NCI-H524 treated with DMSO at 0.1 percent for 48 hours (cell line): ENCODE data around the gene SRSF10.
"Not testable (repeated sequence)": the region's sequence is repeated elsewhere in the genome, so short reads cannot be mapped to it uniquely, and the experiment has no call there.

Experiments
- DNase-seq: peaks from one replicate; lab custom pipeline; 2025; lab: John Stamatoyannopoulos, UW

SRSF10 gene

DNA sequence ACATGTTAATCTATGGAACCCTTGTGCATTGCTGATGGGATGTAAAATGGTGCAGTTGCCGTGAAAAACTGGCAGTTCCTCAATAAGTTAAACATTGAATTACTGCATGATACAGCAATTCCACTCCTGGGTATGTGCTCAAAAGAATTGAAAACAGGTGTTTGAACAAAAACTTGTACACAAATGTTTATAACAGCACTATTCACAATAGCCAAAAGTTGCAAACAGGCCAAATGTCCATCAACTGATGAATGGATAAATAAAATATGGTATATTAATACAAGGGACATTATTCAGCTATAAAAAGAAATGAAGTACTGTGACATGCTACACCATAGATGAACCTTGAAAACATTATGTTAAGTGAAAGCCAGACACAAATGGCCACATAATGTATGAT lies 17.7 kb upstream of the SRSF10 start:
- DNase-seq: no peak

DNA sequence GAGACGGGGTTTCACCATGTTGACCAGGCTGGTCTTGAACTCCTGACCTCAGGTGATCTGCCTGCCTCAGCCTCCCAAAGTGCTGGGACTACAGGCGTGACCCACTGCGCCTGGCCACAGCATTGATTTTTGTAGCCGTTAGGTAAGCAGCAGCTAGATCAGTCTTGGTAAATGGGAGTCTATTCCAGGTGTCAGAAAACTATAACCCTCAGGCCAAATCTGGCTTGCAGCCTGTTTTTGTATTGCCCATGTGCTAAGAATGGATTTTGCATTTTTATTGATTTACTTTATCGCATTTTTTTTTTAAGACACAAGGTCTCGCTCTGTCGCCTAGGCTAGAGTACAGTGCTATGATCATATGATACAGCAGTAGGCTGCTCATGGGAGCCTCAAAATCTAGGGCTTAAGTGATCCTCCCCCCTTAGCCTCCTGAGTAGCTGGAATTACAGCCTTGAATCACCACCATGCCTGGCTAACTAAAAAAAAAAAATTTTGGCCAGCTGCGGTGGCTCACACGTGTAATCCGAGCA lies 16.6 kb upstream of the SRSF10 start:
- no peak for DNase-seq

DNA sequence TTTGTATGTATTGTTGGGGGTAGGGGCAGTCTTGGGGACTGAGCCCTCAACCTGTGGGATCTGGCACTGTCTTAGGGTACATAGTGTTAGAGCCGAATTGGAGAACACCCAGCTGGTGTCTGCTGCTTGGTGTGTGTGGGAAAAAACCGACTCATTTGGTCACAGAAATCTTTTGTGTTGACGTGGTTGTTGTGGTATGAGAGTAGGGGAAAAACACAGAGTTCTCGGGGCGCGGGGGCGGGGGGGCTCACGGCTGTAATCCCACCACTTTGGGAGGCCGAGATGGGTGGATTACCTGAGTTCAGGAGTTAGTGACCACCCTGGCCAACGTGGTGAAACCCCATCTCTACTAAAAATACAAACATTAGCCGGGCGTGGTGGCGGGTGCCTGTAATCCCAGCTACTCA lies 15.3 kb upstream of the SRSF10 start:
- no peak for DNase-seq

DNA sequence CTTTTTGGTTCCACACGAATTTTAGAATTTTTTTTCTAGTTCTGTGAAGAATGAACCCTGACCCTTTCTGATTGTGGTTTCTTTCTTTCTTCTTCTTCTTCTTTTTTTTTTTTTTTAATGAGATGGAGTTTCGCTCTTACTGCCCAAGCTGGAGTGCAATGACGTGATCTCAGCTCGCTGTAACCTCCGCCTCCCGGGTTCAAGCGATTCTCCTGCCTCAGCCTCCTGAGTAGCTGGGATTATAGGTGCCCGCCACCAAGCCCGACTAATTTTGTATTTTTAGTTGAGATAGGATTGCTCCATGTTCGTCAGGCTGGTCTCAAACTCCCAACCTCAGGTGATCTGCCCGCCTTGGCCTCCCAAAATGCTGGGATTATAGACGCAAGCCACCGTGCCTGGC lies 11.9 kb upstream of the SRSF10 start:
- not testable (repeated sequence) for DNase-seq

DNA sequence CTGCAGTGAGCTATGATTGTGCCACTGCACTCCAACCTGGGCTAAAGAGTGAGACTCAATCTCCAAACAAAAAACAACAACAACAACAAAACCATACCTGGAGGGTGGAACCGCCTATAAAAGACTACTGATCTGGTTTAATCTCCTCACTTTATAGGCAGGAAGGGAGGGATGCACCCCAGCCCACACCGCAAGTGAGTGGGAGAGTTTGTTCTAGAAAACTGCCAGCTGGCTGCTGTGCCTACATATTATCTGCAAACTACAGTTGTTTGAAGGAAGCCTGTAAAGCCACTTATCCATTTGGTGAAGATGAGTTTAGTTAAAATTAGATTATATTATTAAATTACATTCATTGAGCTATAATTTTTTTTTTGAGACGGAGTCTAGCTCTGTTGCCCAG lies 9.1 kb upstream of the SRSF10 start:
- DNase-seq: no peak

DNA sequence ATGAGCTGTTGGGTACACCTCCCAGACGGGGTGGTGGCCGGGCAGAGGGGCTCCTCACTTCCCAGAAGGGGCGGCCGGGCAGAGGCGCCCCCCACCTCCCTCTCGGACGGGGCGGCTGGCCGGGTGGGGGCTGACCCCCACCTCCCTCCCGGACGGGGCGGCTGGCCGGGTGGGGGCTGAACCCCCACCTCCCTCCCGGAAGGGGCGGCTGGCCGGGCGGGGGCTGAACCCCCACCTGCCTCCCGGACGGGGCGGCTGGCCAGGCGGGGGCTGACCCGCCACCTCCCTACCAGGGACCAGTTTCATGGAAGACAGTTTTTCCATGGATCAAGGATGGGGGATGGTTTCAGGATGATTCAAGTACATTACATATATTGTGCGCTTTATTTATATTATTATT lies 6.9 kb upstream of the SRSF10 start:
- DNase-seq: not testable (repeated sequence)

DNA sequence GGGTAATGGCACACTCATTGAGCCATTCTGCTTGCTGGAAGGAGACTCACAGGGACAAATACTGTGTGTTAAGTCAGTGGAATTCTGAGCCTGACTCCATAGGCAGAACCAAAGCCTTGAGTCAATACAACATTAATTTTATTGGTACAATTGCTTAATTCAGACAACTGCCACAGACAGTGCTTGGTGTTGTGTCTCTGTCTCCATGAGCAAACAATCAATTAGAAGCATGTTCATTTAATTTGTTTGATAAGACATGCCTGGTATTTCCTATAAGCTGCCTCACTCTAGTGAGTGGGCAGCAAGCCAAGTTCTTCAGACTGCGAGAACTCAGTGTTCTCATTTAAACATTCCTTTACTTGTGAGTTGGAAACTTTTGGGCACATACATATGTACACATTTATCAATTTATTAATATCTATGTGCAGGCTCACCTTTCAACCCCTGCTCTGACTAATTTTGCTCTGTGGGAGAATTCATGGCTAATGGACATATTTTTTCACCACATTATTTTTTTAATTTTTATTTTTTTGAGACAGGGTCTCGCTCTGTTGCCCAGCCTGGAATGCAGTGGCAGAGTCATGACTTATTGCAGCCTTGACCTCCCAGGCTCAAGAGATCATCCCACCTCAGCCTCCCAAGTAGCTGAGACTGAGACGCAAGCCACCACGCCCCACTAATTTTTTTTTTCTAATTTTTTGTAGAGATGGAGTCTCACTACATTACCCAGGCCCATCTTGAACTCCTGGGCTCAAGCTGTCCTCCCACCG lies 4.5 kb upstream of the SRSF10 start:
- no peak for DNase-seq

DNA sequence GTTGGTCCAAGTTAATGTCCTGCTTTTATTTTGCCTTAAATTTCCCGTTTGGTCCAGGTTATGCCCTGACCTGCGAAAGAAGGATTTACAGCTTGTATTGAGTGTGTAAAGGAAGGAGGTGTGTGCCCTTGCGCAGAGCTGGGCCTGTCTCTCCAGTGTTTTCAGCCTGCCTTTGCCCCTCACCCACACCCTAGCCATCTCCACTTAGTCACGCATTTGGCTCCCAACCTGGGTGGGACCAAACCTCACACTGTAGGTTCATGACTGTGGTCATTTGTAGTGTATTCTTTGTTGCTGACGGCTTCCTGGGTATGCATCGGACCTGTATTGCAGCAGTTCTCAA lies 572 bp upstream of the SRSF10 start:
- DNase-seq: no peak

DNA sequence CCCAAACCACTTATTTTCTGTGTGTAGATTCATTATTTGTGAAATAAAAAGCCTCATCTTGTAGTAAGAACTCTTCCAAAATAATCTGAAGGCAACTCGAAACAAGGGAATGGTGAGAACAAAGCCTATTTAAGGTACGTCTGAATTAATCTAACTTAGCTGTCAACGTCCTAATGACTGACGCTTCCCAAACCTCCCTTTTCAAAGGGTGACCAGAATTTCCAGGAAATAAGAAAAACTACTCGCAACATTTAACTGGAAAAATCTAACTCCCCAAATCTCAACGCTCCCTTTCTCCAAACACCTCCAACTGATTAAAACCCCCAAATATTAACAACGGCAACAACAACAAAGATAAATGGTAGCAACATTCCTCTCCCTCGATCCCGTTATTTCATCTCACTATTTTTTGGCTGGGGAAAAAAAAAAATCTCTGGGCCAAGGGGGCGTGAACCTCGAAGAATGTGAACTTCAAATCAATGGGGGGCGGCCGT lies 693 bp downstream of the SRSF10 start:
- DNase-seq: no peak

DNA sequence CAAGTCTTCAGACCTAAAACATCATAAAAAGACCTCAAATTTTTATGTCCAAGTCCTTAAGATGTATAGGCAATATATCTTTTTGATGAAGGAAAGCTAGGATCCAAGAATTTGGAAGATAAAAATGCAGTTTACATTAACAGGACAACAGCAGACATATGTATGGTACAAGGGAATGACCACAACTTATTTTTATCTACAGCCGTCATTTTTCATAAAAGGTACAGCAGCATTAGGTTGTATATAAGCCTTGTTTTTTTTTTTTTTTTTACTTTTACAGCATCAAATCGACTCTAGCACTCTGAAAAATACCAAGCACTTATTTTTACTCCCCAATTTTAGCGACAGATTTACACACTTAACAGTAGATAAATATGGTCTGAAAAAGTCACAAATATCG lies 1.3 kb downstream of the SRSF10 start:
- no peak for DNase-seq

DNA sequence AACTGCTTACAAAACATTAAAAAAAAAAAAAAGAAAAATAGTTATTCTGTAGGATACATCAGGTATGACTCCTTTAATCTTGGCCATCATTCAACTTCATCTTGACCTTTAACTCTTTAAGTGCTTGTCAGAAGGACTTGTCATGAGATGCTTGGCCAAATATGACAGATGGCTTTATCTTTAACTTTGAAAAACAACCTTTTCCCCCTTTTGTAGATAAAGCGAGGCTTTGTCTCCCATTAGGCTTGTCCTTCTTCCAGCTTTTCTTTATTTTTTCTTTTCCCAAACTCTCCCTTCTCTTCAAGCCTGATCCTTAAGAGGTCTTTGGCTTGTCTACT lies 2.3 kb downstream of the SRSF10 start:
- DNase-seq: no peak

DNA sequence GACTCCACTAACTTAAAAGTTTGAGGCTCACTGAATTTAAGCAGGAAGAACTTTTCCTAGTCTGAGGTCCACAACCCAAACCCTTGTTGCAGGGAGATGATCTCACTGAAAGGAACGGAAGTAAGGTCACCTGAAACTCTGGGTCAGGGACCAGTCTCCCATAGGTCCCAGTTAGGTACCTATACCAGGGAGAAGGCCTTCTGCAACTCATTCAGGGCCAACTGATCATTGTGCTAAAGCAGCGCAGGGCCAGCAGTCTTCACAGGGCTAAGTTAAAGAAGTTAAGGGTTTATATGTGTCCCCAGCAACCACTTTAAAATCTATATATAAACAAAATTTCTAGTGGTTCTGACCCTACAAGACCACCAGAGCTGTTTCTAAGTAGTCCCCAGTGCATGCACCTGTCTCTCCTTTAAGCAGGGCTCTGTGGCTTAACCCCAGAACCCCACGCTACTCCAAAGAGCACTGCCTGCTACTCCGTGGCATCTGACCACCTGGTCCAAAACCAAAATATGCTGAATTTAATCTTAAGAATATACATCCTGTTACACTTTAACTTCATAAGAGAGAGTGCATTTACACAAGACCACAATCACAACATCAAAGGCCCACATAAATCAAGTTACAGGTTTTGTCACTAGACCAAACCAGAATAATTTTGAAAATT lies 2.8 kb downstream of the SRSF10 start:
- DNase-seq: no peak

DNA sequence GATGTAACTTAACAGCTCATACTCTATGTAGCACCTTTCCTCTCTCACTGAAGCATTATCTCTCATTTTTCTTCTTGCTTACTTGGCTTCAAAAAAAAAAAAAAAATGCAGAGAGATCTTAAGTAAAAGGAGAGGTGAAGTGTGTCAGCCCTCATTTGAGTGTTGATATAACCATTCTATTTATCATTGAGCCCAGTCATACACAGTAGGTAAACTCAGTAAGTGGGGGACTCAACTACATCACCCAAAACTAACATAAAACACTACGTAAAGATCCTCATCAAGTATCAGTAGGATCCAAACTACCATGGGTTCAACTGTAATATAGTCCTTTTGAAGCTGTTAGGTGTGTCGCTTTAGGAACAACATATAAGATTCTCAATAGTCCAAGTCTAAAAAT lies 12.3 kb downstream of the SRSF10 start:
- DNase-seq: no peak

DNA sequence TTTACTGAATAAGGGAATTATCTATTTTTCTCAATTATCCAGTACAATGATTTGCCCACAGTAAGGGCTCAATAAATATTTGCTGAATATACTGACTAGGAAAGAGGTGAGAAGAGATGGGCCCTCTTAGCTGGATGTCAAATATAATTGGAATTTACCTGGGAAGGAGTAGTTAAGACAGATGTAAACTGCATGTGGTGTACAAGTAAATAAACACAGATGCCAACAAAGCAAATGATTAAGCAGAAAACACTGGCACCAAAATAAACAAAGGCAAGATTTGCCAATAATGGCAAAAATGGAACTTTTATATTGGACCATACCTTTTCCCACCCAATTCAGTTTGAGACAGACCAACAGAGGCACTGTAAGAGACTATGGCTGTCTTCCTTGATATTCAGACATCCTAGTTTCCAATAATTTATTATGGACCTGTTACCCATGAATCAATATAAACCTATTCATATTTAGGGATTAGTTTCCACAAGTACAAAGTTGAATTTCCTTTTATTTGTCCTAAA lies 13.1 kb downstream of the SRSF10 start:
- no peak for DNase-seq

DNA sequence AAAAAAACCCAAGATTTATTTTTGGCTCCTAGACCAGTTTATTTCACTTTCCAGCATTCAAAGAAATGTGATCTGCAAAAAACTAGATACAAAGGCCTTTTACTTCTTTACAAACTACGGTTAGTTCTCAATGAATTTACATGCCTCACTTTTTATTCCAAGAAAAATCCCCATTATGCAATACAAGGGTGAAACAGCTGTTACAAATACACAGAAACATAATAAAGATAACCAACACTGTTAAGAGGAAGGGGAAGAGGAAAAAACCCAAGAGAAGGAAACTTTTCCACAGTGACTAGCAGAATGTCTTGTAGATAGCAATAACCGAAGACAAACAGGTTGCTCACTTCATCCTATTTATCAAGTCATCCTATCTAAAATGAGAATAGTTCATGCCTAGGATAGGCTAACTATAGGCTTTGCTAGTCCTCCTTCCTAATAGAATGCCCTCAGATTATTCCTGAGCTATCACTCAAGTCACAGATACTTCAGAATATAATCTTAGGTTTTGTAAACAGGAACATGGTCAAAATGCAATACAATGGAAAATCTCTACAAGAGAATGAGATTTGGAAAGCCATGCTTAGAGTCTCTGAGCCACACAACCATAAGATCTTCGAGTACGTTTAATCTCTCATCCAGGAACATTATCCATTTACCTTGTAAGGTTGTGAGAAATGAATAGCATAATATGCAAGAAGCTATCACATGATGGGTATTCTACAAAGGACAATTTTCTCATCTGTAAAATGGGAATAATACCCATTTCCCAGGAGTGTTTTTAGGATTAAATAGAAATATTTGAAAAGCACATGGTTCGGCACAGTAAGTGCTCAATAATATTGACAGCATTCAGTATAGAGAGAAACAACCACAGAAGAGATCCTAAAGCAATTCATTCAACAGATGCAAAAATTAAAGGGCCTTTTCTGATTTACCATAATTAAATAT lies 15.1 kb downstream of the SRSF10 start:
- DNase-seq: no peak

DNA sequence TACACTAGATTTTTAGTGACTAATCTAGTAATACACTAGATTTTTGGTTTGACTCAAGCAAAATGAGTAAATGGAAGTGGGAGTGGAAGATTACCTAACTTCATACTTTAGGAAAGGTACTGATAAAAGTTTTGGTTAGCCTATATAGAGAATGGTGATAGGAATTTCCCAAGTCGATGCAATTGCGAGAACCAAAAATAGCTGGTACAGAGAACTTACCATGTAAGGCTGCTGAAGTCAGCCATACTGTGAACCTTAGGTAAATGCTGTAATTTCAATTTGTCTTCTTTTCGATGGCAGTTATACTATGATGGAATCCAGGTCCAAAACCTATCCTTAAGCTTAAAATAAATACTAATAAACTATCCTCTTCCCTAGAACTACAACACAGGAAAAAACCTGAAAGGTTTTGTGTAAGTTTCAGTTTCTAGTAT lies 15.9 kb downstream of the SRSF10 start:
- DNase-seq: no peak

DNA sequence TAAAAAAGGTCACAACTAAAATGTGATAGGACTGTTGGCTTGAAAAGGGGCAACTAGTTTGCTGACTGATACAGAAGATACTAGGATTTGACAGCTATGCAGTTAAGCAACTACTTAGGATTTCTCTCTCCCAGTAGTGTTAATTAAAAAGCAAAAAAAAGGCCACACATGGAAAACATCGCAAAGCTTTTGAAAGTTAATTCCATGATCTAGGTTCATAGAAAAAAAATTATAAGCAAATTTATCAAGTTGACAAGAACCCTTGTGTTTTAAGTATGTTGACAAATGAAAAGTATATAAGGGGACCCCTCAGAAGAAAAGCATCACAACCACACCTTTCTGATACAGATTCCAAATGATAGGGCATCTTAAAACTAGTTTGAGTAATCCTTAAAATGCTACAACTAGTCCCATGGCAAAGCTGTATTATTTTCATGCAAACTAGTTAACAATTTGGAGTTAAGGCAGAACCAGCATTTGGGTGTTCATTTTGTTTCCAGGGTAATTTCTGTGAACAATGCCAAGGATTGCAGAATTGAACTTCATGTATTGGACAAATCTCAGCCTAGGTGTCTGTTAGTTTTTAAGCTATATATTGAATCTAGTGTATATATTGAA lies 16.4 kb downstream of the SRSF10 start:
- no peak for DNase-seq

DNA sequence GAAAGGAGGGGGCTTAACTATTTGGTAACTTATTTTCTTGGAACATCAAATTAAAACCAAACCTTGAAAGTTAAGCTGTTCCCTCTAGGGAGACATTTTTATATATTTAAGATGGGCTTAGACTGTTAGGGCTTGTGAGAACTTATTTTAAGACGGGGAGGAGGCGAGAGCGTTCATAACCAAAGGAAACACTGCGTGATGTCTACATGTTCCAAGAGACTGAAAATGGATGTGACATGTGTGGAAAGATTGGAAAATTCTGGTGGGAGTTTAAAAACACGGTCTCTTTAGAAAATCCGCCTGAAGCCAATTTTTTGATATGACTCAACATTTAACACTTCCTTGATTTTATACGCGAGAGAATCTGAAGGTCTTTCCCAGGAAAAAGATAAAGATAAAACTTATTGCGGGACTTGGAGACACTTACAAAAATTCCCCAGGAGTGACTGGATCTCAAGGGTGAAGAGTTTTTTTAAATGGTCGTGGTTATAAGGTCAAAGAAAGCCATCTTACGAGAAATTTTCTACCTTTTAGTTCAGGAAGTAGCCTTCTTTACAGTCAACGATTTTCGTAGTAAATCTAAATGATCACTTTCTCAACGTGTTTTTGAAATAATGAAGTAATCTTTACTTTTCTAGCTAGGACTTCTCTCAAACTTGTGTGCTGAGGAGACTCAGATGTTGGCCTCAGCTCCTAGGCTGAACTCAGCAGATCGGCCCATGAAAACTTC lies 19.7 kb downstream of the SRSF10 start:
- no peak for DNase-seq

DNA sequence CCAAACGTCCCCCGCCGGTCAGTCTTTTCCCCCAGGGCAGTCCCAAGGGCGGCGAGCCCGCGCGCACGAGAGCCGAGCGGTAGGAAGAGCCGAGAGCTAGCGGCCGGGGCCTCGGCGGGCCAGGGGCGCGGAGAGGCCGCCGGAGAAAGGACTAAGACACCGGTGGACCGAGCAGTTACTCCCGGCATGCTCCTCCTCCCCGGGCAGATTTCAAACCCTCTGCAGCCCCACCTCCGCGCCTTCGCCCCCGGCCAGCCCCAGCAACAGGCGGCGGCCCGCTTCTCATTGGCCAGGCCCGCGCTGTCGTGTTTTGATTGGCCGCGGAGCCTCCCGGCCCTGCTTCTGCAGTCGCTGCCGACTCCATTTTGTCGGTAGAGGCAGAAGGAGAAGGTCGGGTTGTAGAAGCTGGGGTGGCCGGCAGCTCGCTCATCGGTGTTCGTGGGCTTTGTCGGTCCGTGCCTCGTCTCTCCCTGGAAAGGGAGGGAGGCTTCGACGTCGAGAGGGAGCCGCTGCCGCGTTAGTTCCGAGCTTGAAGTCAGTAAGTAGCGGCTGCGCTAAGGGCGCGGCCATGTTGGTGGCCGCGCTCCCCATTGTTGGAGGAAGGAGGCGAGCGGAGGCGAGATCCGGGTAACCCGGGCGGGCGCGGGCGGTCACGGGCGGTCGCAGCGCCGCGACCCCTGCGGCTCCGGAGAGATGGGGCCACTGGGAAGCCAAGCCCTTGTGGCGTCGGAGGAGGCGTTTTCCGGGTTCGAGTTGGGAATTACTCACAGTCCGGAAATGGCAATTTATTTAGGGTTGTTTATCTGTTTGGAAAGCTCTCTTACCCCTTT lies 20.5 kb downstream of the SRSF10 start, which contains the start of gene PNRC2:
Gene PNRC2 (plus strand): TSS at position 368 of the 830 bp plus-strand sequence. CDS start 1,630 bp downstream, outside the sequence.
- DNase-seq: peak; percentile 67
